Loucy (cell line): ENCODE data around the gene ANXA8.

Experiments used
- CTCF ChIP-seq: fragments of 200-600 bp; sonication (generic); conservative IDR thresholded peaks from 2 replicates; pipeline ENCODE4 v1.5.1; 2014; ENCODE audit warnings: mild to moderate bottlenecking, antibody characterized with exemption, low read length
- EZH2phosphoT487 ChIP-seq: fragments of 200-600 bp; IDR thresholded peaks from 2 replicates; pipeline ENCODE4 v1.6.1; 2018; ENCODE audit warnings: antibody characterized with exemption, mild to moderate bottlenecking, moderate library complexity, borderline replicate concordance

GRCh38 chr10:47450442-47450841 is 33.5 kb downstream of the ANXA8 start:
- TF ChIP-seq CTCF (no peak), EZH2phosphoT487 (no peak)
